Prostate gland (tissue), 2 donors: ENCODE data around the gene CAPS.

Experiments used
- CTCF ChIP-seq, 4 experiments: fragments of 200-600 bp in 2 of 4; fragments of 450-650 bp in 2 of 4; sonication (generic) in 2 of 4; IDR thresholded peaks; 1 replicate in 3 of 4; 2 replicates in 1 of 4; pipeline ENCODE4 v1.5.1; 2016 to 2019; ENCODE audit warnings: antibody characterized with exemption in 4 of 4, mild to moderate bottlenecking in 2 of 4, moderate library complexity in 2 of 4
- POLR2A ChIP-seq: fragments of 450-650 bp; IDR thresholded peaks from one replicate; pipeline ENCODE4 v1.6.1; 2016; ENCODE audit warnings: antibody characterized with exemption, mild to moderate bottlenecking

GRCh38 chr19:5880196-5880595 is 33.9 kb upstream of the CAPS start:
- TF ChIP-seq CTCF (IDR thresholded peaks at IDR 0.05), result no peak
- TF ChIP-seq POLR2A, result no peak
